CD4-positive, alpha-beta T cell treated with Interleukin-17A for 4 hours (primary cell): Measurements from ENCODE around the gene PARP16.
"Not testable (repeated sequence)": the region's sequence is repeated elsewhere in the genome, so short reads cannot be mapped to it uniquely, and the experiment has no call there.

Source experiments
- DNase-seq: peaks from one replicate; pipeline ENCODE4 v3.0.0-alpha.2; 2020; ENCODE audit warnings: mixed read lengths

PARP16 gene

GRCh38 chr15:65275104-65275727 lies 11.5 kb downstream of the PARP16 start:
- DNase-seq = peak; percentile 51

DNA sequence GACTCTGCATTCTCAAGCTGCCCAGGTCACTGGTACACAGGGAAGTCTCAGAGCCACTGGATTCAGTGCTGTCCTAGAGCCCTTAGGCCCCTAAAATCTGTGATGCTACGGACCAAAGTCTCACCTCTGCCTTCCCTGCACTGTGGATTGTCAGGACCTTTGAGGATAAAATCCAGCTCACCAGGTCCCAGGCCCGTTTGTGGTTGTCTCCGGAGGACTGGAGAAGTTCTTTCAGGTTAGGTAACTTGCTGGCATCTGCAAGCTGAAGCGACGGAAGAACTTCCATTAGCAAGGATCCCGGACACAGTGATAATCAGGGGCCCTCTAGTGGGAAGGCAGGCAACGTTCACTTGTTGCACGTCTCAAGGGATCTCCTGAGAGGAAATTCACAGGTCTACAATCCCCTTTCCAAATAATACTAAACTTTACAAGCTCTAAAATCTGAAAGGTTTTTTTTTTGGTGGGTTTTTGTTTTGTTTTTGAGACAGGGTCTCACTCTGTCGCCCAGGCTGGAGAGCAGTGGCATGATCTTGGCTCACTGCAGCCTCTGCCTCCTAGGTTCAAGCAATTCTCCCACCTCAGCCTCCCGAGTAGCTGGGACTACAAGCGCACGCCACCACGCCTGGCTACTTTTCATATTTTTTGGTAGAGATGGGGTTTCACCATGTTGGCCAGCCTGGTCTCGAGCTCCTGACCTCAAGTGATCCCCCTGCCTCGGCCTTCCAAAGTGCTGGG lies 15.7 kb downstream of the PARP16 start:
- DNase-seq = peak; percentile 28

- DNase-seq = no peak
Measured at GRCh38 chr15:65268411-65268810, 18.3 kb downstream of the PARP16 start.

GRCh38 chr15:65266469-65266868 lies 20.2 kb downstream of the PARP16 start:
- DNase-seq = no peak

GRCh38 chr15:65264863-65265430 lies 21.7 kb downstream of the PARP16 start:
- no peak for DNase-seq

DNA sequence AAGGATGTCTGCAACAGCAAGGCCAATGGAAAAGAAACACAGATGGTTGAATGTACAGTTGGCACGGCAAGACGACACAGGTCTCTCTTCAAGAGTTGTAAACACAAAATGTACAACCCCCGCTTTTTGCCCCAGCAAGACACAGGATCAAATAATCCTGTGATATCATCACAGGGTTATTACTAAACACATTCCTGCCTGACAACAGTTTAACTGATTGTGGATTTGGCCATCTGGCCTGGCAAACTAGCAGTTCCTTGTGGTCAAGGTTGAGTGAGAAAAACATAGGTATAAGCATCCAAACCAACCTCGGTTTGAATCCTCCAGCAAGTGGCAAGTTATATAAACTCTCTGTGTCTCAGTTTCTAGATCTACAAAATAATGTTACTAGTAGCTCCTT lies 23.4 kb downstream of the PARP16 start:
- no peak for DNase-seq

DNA sequence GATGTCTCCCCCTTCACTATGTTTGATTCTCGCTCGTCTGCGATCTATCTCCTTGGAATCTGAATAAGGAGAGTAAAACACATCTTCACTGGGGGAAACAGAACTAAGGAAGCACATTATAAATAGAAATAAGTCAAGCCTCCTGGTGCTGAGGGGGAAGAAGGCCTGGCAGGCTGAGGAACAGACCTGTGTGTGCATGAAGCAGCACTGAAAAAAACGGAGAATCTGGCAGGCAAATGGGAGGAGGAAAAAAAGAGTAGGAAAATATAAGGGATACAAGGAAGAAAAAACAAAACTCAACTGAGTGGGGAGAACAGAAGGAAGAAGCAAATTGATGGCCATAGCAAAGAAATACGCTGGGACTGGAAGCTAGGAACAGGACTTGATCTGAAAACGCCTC lies 25.7 kb downstream of the PARP16 start:
- no peak for DNase-seq

DNA sequence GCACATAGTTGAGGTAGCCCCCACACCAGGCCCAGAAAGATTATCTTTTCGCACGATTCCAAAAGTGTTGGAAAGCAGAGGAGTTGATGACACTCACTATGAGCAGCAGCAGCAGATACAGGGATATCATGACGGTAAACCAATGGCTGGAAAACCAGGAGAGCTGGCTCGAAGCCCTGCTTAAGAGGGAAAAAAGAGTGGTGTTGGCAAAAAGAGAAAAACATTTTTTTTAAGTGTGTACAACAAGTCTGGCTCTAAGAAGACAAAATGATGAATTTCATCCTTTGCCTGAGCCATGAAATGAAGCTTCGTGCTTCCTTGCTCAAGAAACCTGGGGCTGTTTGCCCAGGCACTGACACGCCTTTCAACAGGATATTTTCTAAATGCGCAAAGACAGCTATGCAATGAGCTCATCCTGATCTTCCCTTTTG lies 27.3 kb downstream of the PARP16 start:
- no peak for DNase-seq

- no peak for DNase-seq
Measured at GRCh38 chr15:65258375-65259262, 28.1 kb downstream of the PARP16 start.

DNA sequence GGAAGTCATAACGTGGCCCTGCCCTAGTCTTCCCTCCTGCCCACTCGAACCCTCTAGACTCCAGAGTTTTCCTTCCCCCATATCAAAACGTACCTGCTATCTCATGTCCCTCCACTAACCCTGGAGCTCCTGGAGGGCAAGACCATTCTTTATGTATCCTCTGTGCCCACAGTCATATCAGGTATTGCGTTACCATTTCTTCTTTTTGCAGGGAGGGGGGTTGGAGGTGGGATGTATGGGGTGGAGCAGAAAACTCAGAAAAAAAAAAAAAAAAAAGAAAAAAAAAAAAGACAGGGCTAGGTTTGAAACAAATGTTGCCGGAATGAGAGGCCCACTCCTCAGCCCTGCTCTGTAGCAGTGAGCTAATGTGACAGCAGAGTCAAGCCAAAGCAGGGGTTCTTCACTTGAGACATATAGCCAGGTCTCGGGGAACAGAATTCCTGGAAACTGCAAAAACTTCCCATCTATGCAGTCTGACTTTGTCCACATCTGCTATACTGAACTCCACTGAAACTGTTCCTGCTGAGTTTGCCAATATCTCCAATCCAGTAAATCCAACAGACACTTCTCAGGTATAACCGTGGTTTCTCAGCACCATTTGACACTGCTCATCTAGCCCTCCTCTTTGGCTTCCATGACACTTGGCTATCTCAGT lies 31.1 kb downstream of the PARP16 start:
- DNase-seq = no peak

DNA sequence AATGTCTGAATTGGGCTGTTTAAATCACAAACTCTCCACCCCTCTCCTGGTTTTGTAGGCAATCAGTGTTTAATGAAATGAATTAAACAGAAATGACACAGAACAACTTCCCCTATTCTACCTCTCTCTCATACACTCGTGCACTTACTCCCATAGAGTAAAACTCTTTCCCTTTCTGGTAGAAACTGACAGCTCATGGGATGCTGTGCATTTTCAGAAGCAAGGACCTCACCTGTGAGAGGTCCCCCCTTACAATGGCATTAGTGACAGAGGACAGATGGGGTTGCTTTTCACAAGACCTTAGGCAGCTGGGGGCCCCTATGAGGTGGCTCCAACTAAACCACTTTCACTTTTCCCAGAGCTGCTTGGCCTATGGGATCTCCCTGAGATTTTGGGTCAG lies 31.9 kb downstream of the PARP16 start:
- no peak for DNase-seq

DNA sequence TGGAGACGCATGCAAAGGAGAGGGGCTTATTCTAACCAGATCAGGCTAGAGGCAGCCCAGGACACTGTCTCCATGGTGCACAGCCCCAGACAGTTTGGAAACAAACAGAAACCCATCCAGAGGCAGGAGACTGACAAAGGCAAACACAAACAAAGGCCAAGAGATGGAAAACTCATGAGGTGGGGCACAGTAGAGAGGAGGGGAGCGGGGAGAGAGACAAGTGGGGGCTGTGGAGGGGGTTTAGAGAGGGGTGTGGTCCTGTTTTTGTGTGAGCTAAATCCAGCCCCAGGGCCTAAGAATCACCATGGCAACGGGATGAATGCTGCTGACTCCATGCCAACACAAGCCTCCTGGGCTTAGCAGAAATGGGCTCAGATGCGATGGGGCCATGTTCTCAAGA lies 32.3 kb downstream of the PARP16 start:
- DNase-seq = no peak

DNA sequence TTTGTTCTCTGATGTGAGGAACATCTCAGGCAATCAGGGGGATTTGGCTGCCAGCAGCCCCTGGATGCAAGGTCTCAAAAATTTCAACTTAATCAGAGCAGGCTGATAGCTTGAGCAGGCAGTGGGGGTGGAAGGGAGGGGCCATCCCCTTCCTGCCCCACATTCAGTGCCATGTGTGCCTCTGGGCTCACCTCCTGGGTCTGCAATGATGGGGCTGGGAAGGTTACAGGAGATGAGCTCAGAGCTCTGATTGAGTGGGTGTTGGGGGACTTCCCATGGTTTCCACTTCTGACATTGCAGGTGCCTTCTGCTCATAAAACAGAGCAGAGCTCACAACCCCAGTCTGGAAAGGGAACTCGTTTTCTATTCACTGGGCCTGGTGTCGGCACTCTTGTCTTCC lies 37.0 kb downstream of the PARP16 start:
- DNase-seq = no peak

DNA sequence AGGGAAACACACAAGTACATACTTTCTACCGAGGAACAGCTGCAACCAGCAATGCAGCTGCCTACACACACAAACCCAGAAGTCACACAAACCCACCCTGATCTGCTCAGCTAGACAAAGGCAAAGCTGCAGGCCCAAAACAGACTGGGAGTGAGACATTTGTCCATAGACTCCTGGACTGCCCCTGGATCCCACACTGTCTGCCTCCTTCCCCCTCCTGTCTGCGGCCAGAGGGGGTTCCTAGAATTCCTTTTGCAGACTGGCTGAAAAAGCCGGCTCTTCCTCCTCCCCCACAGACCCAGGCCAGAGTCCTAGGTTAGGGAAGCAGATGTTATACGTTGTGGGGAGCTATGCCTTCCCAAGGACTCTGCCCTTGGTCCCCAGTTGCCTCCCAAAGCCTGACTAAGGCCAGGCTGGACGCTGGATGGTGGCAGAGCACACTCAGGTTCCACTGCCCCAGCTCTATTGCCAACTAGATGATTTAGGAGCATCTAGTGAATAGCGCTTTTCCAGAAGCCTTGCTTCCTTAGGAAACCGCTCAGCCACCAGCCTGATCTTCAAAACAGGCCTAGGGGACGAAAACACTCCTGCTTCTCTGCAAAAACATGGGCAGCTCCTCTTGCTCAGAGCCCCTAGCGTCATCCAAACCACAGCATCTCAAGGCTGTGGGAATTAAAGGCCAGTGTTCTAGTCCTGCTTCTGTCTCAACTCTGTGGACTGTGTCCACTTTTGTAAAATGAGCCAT lies 38.0 kb downstream of the PARP16 start:
- no peak for DNase-seq

DNA sequence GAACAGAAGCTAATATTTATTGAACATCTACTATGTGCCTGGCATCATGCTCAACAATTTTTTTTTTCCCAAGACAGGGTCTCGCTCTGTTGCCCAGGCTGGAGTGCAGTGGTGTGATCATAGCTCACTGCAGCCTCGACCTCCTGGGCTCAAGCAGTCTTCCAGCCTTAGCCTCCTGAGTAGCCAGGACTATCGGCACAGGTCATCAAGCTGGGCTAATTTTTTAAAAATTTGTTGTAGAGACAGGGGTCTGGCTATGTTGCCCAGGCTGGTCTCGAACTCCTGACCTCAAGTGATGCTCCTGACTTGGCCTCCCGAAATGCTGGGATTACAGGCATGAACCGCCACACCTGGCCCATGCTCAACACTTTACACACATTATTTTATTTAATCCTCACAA lies 39.7 kb downstream of the PARP16 start:
- no peak for DNase-seq

- no peak for DNase-seq
Measured at GRCh38 chr15:65246026-65246714, 40.5 kb downstream of the PARP16 start.

DNA sequence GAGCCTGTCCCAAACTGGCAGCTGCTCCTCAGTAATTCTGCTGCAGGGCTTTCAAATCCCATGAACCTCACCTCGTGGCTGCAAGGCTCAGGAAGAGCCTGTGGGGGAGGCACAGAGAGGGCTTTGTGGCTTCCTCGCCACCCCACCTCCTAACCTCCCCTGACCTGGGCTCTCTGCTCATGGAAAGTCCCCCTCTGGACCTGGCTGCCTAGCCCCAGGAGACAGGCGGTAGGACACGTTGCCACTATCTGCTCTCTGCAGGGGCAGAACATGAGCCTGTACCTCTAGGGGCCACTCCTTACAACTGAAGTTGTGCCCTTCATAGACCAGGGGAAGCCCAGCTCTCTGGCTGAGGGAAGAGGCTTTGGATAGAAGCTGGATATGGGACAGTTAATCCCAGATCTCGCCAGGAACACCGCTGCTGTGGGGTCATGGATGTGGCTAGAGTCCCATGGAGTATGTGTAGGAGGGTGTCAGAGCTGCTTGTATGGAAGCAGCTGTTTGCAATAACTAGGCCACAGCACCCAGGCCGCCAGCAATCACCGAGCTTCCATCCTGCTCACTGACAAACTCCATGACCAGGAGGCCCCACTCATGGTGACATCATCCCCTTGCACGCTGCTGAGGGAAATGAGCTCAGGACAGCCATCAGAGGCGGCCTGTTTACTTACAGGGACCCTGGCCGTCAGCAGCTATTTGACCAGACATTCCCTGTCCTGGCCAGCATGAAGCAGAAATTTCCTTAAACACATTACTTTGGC lies 41.4 kb downstream of the PARP16 start:
- DNase-seq = no peak

- DNase-seq = no peak
Measured at GRCh38 chr15:65244638-65245037, 42.0 kb downstream of the PARP16 start.

GRCh38 chr15:65236443-65236842 lies 50.2 kb downstream of the PARP16 start:
- DNase-seq = not testable (repeated sequence)

DNA sequence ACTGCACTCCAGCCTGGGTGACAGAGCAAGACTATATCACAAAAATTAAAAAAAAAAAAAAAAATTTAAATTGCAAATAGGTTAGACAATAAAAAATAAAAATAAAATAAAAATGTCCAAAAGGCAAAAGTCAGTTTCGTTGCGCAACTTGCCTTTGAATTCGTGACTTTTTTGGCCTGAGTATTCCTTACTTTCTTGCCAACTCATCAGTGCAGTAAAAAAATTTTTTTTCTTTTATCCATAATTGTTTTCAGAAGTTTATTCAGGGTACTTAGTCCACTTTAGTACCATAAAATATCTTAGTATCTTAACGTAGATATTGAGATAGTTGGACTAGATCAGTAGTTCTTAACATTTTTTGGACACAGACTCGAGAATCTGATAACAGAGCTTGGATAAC lies 53.0 kb downstream of the PARP16 start:
- no peak for DNase-seq

- no peak for DNase-seq
Measured at GRCh38 chr15:65232520-65232919, 54.2 kb downstream of the PARP16 start.
